CD4-positive, alpha-beta T cell treated with Interleukin-6 for 4 hours (primary cell): ENCODE results near the gene AK5.
"Not testable (repeated sequence)": the region's sequence is repeated elsewhere in the genome, so short reads cannot be mapped to it uniquely, and the experiment has no call there.

Experiments
- DNase-seq: peaks from one replicate; pipeline ENCODE4 v3.0.0-alpha.2; 2020; ENCODE audit warnings: mixed read lengths

AK5 gene

GRCh38 chr1:77463216-77463615 is 181.4 kb downstream of the AK5 start:
- DNase-seq: no peak

GRCh38 chr1:77465139-77465538 is 183.3 kb downstream of the AK5 start:
- no peak for DNase-seq

- no peak for DNase-seq
These were observed 184.1 kb downstream of the AK5 start for GRCh38 chr1:77465922-77466321.

GRCh38 chr1:77467021-77467595 is 185.3 kb downstream of the AK5 start:
- no peak for DNase-seq

GRCh38 chr1:77467741-77468140 is 185.9 kb downstream of the AK5 start:
- no peak for DNase-seq

GRCh38 chr1:77468257-77468948 is 186.6 kb downstream of the AK5 start:
- no peak for DNase-seq

- no peak for DNase-seq
These were observed 187.3 kb downstream of the AK5 start for GRCh38 chr1:77468949-77469710.

GRCh38 chr1:77471691-77472090 is 189.9 kb downstream of the AK5 start:
- DNase-seq: no peak

- no peak for DNase-seq
These were observed 191.9 kb downstream of the AK5 start for GRCh38 chr1:77473690-77474089.

- DNase-seq: no peak
These were observed 193.8 kb downstream of the AK5 start for GRCh38 chr1:77475641-77476040.

- DNase-seq: no peak
These were observed 194.7 kb downstream of the AK5 start for GRCh38 chr1:77476475-77476874.

- no peak for DNase-seq
These were observed 202.5 kb downstream of the AK5 start for GRCh38 chr1:77484334-77484733.

GRCh38 chr1:77484926-77485325 is 203.1 kb downstream of the AK5 start:
- DNase-seq: no peak

- no peak for DNase-seq
These were observed 205.8 kb downstream of the AK5 start for GRCh38 chr1:77487631-77488030.

- DNase-seq: no peak
These were observed 208.1 kb downstream of the AK5 start for GRCh38 chr1:77489910-77490309.

GRCh38 chr1:77494026-77494425 is 212.2 kb downstream of the AK5 start:
- no peak for DNase-seq

- DNase-seq: no peak
These were observed 217.1 kb downstream of the AK5 start for GRCh38 chr1:77498918-77499317.

- DNase-seq: no peak
These were observed 217.6 kb downstream of the AK5 start for GRCh38 chr1:77499466-77499865.

GRCh38 chr1:77504986-77505385 is 223.2 kb downstream of the AK5 start:
- no peak for DNase-seq

- no peak for DNase-seq
These were observed 225.0 kb downstream of the AK5 start for GRCh38 chr1:77506771-77507170.

- DNase-seq: no peak
These were observed 227.3 kb downstream of the AK5 start for GRCh38 chr1:77509051-77509492.

GRCh38 chr1:77509898-77510297 is 228.1 kb downstream of the AK5 start:
- DNase-seq: no peak

- no peak for DNase-seq
These were observed 229.6 kb downstream of the AK5 start for GRCh38 chr1:77511440-77511840.

- not testable (repeated sequence) for DNase-seq
These were observed 230.8 kb downstream of the AK5 start for GRCh38 chr1:77512650-77513049.
